WERI-Rb-1 (cell line): Measurements from ENCODE around the gene EHBP1.

Source experiments
- DNase-seq: peaks from one replicate; pipeline ENCODE4 v3.0.0-alpha.2; 2020
- H3K27ac ChIP-seq: fragments of 250-450 bp; sonication (Bioruptor Pico); 2 replicates; pipeline ENCODE4 v1.5.1; 2020; ENCODE audit warnings: mild to moderate bottlenecking, moderate library complexity
- H3K27me3 ChIP-seq: fragments of 250-450 bp; sonication (Bioruptor Pico); 2 replicates; pipeline ENCODE4 v1.5.1; 2021; ENCODE audit warnings: mild to moderate bottlenecking, low read depth, moderate library complexity; ENCODE audit not compliant: insufficient read depth, severe bottlenecking
- H3K36me3 ChIP-seq: fragments of 250-450 bp; sonication (Bioruptor Pico); 2 replicates; pipeline ENCODE4 v1.5.1; 2020; ENCODE audit warnings: mild to moderate bottlenecking, moderate library complexity
- H3K4me3 ChIP-seq: 2 replicates; pipeline ENCODE4 v1.5.1; 2011; ENCODE audit warnings: low read depth, mild to moderate bottlenecking, control low read depth, low read length
- H3K9me3 ChIP-seq: fragments of 250-450 bp; sonication (Bioruptor Pico); 2 replicates; pipeline ENCODE4 v1.5.1; 2021; ENCODE audit warnings: mild to moderate bottlenecking, moderate library complexity; ENCODE audit not compliant: severe bottlenecking
- CTCF ChIP-seq: IDR thresholded peaks from 2 replicates; pipeline ENCODE4 v1.5.1; 2011; ENCODE audit warnings: low read depth, mild to moderate bottlenecking, control low read depth, inconsistent platforms, low read length

EHBP1 gene

GRCh38 chr2:62996534-62997186 lies 291.1 kb downstream of the EHBP1 start:
- DNase-seq: no peak
- no peaks in the 10 kb centered on the region for H3K9me3 ChIP-seq
- no peak overlapping the region for H3K4me3 ChIP-seq
- H3K27me3 ChIP-seq: no peaks in the 10 kb centered on the region
- no peak overlapping the region for H3K27ac ChIP-seq
- no peaks in the 10 kb centered on the region; the same call in none of the 2 replicates for H3K36me3 ChIP-seq
- TF ChIP-seq CTCF: no peak

GRCh38 chr2:62998949-62999348 lies 293.4 kb downstream of the EHBP1 start:
- H3K9me3 ChIP-seq: no peaks in the 10 kb centered on the region
- H3K27me3 ChIP-seq: no peaks in the 10 kb centered on the region
- no peak for DNase-seq
- no peaks in the 10 kb centered on the region; the same call in none of the 2 replicates for H3K36me3 ChIP-seq
- no peak overlapping the region for H3K27ac ChIP-seq
- no peak for TF ChIP-seq CTCF
- no peak overlapping the region for H3K4me3 ChIP-seq

- no peaks in the 10 kb centered on the region; the same call in none of the 2 replicates for H3K36me3 ChIP-seq
- no peak for TF ChIP-seq CTCF
- no peak for DNase-seq
- no peaks in the 10 kb centered on the region for H3K9me3 ChIP-seq
- H3K27ac ChIP-seq: no peak overlapping the region
- no peak overlapping the region for H3K4me3 ChIP-seq
- no peaks in the 10 kb centered on the region for H3K27me3 ChIP-seq
Observed at GRCh38 chr2:62999905-63000304, 294.4 kb downstream of the EHBP1 start.

- no peaks in the 10 kb centered on the region for H3K9me3 ChIP-seq
- no peak for TF ChIP-seq CTCF
- no peak overlapping the region for H3K27ac ChIP-seq
- H3K36me3 ChIP-seq: no peaks in the 10 kb centered on the region; the same call in none of the 2 replicates
- H3K4me3 ChIP-seq: no peak overlapping the region
- DNase-seq: no peak
- H3K27me3 ChIP-seq: no peaks in the 10 kb centered on the region
Observed at GRCh38 chr2:63000801-63001200, 295.3 kb downstream of the EHBP1 start.

GRCh38 chr2:63001576-63001975 lies 296.1 kb downstream of the EHBP1 start:
- DNase-seq: no peak
- Histone ChIP-seq H3K27me3 (no peaks in the 10 kb centered on the region), H3K4me3 (no peak overlapping the region), H3K36me3 (no peaks in the 10 kb centered on the region; the same call in none of the 2 replicates), H3K9me3 (no peaks in the 10 kb centered on the region), H3K27ac (no peak overlapping the region)
- TF ChIP-seq CTCF: no peak

- H3K9me3 ChIP-seq: no peaks in the 10 kb centered on the region
- no peak overlapping the region for H3K27ac ChIP-seq
- no peak for DNase-seq
- no peak for TF ChIP-seq CTCF
- H3K27me3 ChIP-seq: no peaks in the 10 kb centered on the region
- no peaks in the 10 kb centered on the region; the same call in none of the 2 replicates for H3K36me3 ChIP-seq
- H3K4me3 ChIP-seq: no peak overlapping the region
Observed at GRCh38 chr2:63003351-63003750, 297.8 kb downstream of the EHBP1 start.
